Spleen (tissue), 7 donors: ENCODE measurements around the gene KCNJ12.

Source experiments
- CTCF ChIP-seq, 11 experiments: fragments of 200-600 bp in 7 of 11; fragments of 450-650 bp in 4 of 11; sonication (generic) in 4 of 11; IDR thresholded peaks in 8 of 11; conservative IDR thresholded peaks in 3 of 11; 1 replicate in 7 of 11; 2 replicates in 4 of 11; pipeline versions ENCODE4 v1.4.0 to v1.8.0; 2016 to 2021; ENCODE audit warnings: antibody characterized with exemption in 11 of 11, inconsistent platforms in 4 of 11, mild to moderate bottlenecking in 1 of 11
- POLR2A ChIP-seq, 3 donors: fragments of 450-650 bp; IDR thresholded peaks; one replicate each; pipeline ENCODE4 v1.5.1; 2017; ENCODE audit warnings: antibody characterized with exemption in 3 of 3, mild to moderate bottlenecking in 1 of 3
- donor health status: DM: no; HTN: no; CAD: no; lungs with moderate emphysema.
- donor health status: DM: no; HTN: no; CAD: no.
- donor health status: DM: no; HTN: no; CAD: no.

GRCh38 chr17:21357281-21357680 lies 18.9 kb upstream of the KCNJ12 start:
- TF ChIP-seq CTCF (IDR thresholded peaks at IDR 0.05 in 8 of 11, conservative IDR thresholded peaks at IDR 0.05 in 3 of 11), result no peak
- no peak for TF ChIP-seq POLR2A (IDR thresholded peaks at IDR 0.05)
